Measurements from ENCODE around the gene SERPINA4.

SERPINA4 gene, protein sequence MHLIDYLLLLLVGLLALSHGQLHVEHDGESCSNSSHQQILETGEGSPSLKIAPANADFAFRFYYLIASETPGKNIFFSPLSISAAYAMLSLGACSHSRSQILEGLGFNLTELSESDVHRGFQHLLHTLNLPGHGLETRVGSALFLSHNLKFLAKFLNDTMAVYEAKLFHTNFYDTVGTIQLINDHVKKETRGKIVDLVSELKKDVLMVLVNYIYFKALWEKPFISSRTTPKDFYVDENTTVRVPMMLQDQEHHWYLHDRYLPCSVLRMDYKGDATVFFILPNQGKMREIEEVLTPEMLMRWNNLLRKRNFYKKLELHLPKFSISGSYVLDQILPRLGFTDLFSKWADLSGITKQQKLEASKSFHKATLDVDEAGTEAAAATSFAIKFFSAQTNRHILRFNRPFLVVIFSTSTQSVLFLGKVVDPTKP

DNA sequence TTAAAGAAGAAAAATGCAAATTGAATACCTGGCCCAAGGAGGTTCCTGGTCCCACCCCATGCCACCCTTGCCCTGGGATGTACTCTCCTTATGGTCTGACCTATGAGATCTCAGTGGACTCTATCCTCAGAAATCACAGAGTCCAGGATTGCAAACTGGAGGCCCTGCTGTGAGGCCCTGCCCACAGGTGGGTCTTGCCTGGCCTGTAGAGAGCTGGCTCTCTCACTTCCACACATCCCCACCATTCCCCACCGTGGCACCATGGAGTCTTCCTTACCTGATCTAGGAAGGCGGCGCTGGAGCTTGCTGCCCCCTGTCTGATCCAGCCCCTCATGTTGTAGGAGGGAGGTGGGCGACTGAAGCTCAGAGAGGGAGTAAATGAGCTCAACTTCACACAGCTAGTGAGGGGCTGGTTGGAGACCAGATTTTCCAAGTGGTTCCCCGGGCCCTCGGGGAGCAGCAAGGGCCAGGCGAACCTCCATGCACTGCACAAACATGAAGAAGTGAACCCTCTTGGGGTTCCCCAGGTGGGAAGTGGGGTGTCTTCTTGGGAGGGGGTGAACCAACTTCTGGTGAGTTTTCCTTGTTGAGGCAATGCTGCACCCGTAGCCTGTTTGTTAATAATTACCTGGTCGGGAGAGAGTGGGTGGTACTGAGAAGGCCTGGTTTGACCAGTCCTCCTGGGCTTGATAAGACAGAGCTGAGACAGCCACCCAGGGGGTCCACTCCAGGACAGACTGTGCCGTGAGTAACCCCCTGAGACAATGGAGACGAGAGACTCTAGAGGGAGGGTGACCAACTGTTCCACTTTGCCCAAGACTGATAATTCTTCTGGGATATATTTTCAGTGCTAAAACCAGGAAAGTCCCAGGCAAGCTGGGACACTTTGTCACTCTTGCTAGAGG lies at the start of gene SERPINA4:
Gene SERPINA4, plus strand, starts transcription at position 692 of the 905 bp plus-strand sequence. CDS start 2,041 bp downstream, outside the sequence.
- no peaks in the 10 kb centered on the region for H3K4me1 ChIP-seq (ENCODE audit: control insufficient read depth, low read depth, low read length)
- no peaks in the 10 kb centered on the region for H3K9me3 ChIP-seq (ENCODE audit: control insufficient read depth, low read depth, low read length)
- no peak within 1 kb of the TSS for H3K27ac ChIP-seq (ENCODE audit: low read length)
- no peak within 1 kb of the TSS for H3K9ac ChIP-seq (ENCODE audit: low read length)
- H3K4me3 ChIP-seq (ENCODE audit: low read length): no peak within 1 kb of the TSS
- H3K36me3 ChIP-seq (ENCODE audit: control insufficient read depth, low read depth, low read length): no peaks in the 10 kb centered on the region
- H3K27me3 ChIP-seq (ENCODE audit: control insufficient read depth, insufficient read depth, low read length): no peaks in the 10 kb centered on the region

DNA sequence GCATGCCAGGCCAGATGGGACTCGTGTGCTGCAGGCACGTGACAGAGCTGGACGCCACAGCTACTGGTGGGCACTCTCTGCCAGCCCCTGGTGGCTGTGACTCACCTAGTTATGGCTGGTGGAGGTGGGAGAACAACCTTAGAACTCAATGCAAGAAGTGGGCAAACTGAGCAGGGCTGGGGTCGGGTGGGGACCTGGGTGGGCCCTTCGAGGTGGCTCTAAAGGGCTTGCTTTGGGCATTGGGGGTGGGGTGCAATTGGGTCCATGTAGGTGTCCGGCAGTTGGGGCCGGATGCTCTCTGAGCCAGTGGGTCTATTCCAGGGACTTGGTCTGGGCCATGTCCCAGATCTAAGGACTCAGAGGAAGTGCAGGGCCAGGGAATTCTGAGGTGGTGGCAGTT lies 46.9 kb upstream of the SERPINA4 start:
- no peak overlapping the region for H3K27ac ChIP-seq (ENCODE audit: low read length)
- H3K36me3 ChIP-seq (ENCODE audit: control insufficient read depth, low read depth, low read length): no peaks in the 10 kb centered on the region
- H3K27me3 ChIP-seq (ENCODE audit: control insufficient read depth, insufficient read depth, low read length): no peaks in the 10 kb centered on the region
- H3K9ac ChIP-seq (ENCODE audit: low read length): no peak overlapping the region
- no peaks in the 10 kb centered on the region for H3K9me3 ChIP-seq (ENCODE audit: control insufficient read depth, low read depth, low read length)
- no peak overlapping the region for H3K4me3 ChIP-seq (ENCODE audit: low read length)
- peaks cover 5% of the 10 kb centered on the region for H3K4me1 ChIP-seq (ENCODE audit: control insufficient read depth, low read depth, low read length)

DNA sequence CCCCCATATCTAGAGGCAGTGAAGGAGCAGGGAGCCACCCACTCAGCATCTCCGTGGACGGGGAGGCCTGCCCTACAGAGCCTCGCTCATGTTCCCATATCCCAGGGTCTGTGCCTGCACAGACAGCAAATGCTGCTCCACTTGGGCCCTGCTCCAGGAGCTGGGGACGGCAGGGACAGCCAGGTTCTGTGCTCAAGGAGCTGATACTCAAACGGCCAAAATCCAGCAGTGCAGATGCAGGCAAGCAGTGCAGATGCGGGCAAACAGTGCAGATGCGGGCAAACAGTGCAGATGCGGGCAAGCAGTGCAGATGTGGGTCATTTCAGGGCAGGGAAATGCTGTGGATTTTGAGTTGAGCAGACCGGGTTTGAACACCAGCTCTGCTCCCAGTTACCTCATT lies 45.8 kb upstream of the SERPINA4 start:
- H3K27me3 ChIP-seq (ENCODE audit: control insufficient read depth, insufficient read depth, low read length): no peaks in the 10 kb centered on the region
- peaks cover 5% of the 10 kb centered on the region for H3K4me1 ChIP-seq (ENCODE audit: control insufficient read depth, low read depth, low read length)
- no peaks in the 10 kb centered on the region for H3K9me3 ChIP-seq (ENCODE audit: control insufficient read depth, low read depth, low read length)
- no peak overlapping the region for H3K9ac ChIP-seq (ENCODE audit: low read length)
- no peak overlapping the region for H3K4me3 ChIP-seq (ENCODE audit: low read length)
- no peaks in the 10 kb centered on the region for H3K36me3 ChIP-seq (ENCODE audit: control insufficient read depth, low read depth, low read length)
- no peak overlapping the region for H3K27ac ChIP-seq (ENCODE audit: low read length)

DNA sequence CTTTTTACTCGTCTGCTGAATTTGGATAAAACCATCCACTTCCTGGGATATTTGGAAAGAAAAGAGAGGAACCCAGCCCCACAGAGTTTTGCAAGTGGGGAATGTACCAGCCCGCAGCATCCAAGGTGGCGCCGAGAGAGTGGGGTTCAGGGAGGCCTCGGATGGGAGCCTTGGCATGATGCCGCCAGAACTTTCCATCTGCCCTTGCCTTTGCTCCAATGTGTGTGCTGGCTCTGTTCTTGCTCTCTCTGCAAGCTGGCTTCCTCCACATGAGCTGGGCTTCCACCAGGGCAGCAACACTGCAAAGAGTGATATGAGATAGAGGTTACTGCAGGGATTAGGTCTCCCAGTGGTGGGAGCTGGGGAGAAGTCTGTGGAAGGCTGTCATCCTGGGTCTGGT lies 45.4 kb upstream of the SERPINA4 start:
- Histone ChIP-seq H3K27ac (ENCODE audit: low read length) (no peak overlapping the region), H3K4me3 (ENCODE audit: low read length) (no peak overlapping the region), H3K36me3 (ENCODE audit: control insufficient read depth, low read depth, low read length) (no peaks in the 10 kb centered on the region), H3K9me3 (ENCODE audit: control insufficient read depth, low read depth, low read length) (no peaks in the 10 kb centered on the region), H3K9ac (ENCODE audit: low read length) (no peak overlapping the region), H3K4me1 (ENCODE audit: control insufficient read depth, low read depth, low read length) (peaks cover 5% of the 10 kb centered on the region), H3K27me3 (ENCODE audit: control insufficient read depth, insufficient read depth, low read length) (no peaks in the 10 kb centered on the region)

DNA sequence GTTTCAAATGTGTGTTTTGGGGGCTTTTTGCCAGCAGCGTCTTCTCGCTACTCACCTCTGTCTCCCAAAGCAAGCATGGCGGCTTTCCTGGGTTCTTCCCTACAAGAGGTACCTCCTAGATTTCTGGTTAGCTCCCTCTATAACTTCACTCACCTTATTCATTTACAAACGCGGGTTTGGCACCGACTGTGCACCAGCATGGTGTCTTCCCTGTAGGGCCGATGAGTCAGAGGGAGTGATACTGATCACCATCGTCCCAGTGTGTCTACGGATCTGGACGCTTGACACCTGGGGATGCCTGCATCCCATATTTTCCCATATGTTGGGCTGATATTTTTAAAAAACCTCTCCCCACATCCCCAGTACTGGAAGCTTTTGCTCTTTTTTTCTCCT lies 44.0 kb upstream of the SERPINA4 start:
- Histone ChIP-seq H3K9me3 (ENCODE audit: control insufficient read depth, low read depth, low read length) (no peaks in the 10 kb centered on the region), H3K4me1 (ENCODE audit: control insufficient read depth, low read depth, low read length) (peaks cover 5% of the 10 kb centered on the region), H3K27me3 (ENCODE audit: control insufficient read depth, insufficient read depth, low read length) (no peaks in the 10 kb centered on the region), H3K36me3 (ENCODE audit: control insufficient read depth, low read depth, low read length) (no peaks in the 10 kb centered on the region), H3K9ac (ENCODE audit: low read length) (no peak overlapping the region), H3K4me3 (ENCODE audit: low read length) (no peak overlapping the region), H3K27ac (ENCODE audit: low read length) (no peak overlapping the region)

DNA sequence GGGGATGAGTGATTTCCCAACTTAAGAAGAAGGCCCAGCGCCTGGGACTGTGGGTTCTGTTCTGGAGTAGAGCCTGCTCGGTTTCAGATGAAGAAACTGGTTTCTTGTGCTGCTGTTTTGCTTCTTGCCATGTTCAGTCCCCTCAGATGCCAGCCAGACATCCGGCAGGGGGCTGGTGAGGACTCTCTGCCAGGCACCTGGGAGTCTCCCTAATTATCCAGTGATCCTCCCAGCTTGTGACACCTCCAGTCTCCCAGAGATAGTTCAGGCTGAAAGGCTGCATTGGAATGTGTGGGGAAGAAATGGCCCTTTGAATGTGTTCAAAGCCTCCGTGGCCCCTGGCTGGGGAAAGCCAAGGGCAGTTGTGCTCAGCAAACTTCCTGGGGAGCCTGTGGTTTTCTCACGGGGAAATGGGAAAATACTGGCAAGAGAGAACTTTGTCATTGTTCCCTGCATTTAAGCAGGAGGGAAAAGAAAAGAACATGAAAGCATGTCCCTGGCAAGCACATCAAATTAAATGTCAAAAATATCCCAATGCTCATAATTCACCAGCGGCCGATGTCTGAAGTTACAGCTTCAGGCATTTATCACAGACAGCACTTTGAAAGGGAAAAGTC lies 43.5 kb upstream of the SERPINA4 start:
- Histone ChIP-seq H3K4me1 (ENCODE audit: control insufficient read depth, low read depth, low read length) (peaks cover 5% of the 10 kb centered on the region), H3K27ac (ENCODE audit: low read length) (no peak overlapping the region), H3K36me3 (ENCODE audit: control insufficient read depth, low read depth, low read length) (no peaks in the 10 kb centered on the region), H3K9me3 (ENCODE audit: control insufficient read depth, low read depth, low read length) (no peaks in the 10 kb centered on the region), H3K27me3 (ENCODE audit: control insufficient read depth, insufficient read depth, low read length) (no peaks in the 10 kb centered on the region), H3K9ac (ENCODE audit: low read length) (no peak overlapping the region), H3K4me3 (ENCODE audit: low read length) (no peak overlapping the region)

DNA sequence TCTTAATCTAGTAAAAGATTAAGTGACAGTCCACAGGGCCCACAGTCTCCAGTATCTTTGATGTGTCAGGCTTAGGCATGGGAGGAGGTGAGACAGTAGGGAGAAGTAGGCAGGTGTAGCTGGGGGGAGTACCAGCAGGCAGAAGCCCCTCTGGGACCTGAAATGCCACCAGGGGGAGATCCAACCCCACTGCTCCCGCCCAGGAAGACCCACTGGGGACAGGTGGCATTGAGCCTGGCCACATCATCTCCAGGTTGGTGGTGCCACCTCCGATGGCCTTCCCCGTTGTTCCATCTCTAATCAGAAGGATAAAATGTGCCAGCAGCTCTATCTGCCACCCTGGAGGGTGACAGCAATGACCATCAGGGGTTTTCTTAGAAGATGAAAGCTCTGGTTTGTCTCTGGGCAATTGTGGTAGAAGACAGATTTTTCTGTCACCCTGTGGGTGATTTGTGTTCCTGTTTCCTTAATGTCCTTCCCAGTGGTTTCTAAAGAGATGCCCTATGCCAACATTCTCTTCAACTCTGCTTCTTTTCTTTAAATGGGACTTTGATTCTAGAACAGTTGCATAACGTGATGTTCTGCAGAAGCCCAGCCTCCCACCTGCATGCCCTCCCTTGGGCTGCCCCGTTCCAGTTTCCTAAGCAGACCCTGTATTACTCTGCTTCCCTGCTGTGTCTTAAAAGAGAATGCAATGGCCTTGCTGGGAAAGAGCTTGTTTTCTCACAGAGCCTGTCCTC lies 39.7 kb upstream of the SERPINA4 start:
- H3K4me1 ChIP-seq (ENCODE audit: control insufficient read depth, low read depth, low read length): peaks cover 5% of the 10 kb centered on the region

DNA sequence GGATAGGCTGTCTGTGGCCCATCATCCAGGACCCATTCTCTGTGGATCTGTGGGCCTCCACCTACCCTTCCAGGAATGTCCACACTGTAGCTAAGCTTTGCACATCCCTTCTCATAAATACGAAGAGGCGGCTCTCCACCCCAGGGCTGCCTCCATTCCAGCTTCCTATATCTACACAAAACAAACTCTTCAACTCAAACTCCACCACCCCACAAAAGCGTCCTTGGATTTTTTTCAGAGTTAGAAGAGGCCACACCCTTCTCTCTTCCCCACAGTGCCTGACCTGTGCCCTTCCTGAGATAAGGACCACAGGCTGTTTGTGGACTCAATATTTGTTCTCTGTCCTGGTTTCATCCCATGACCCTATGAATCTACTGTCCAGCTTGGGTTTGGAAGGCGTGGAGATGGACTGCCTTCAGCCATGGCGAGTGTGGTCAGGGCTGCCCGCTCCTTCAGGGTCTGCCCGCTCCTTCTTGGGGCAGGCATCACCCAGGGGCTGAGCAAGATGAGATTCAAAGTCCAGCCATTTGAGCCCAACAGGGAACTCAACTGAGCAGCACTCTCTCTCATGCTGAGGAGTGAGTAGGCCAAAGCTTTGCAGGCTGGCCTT lies 39.0 kb upstream of the SERPINA4 start:
- no peak overlapping the region for H3K9ac ChIP-seq (ENCODE audit: low read length)

More for the DNA sequence above, 39.7 kb upstream of the SERPINA4 start:
- Histone ChIP-seq H3K4me3 (ENCODE audit: low read length) (no peak overlapping the region), H3K9me3 (ENCODE audit: control insufficient read depth, low read depth, low read length) (no peaks in the 10 kb centered on the region), H3K27me3 (ENCODE audit: control insufficient read depth, insufficient read depth, low read length) (no peaks in the 10 kb centered on the region), H3K27ac (ENCODE audit: low read length) (no peak overlapping the region), H3K9ac (ENCODE audit: low read length) (no peak overlapping the region), H3K36me3 (ENCODE audit: control insufficient read depth, low read depth, low read length) (no peaks in the 10 kb centered on the region)

DNA sequence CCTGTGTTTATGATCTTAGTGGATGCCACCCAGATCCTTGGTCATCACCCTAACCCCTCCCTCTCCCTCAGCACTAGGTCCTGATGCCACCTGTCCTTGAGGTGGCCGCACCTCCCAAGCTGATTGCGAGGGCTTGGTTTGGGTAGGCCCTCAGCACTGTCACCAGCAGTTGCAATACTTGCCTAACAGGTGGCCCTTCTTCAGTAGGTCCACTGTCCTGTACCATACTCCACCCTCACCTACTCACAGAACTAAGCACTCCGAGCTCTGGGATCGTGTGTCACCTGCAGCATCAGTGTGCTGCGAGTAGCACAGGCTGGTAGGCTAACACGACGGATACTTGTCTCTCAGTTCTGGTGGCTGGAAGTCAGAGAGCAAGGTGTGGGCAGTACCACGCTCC lies 38.0 kb upstream of the SERPINA4 start:
- no peaks in the 10 kb centered on the region for H3K9me3 ChIP-seq (ENCODE audit: control insufficient read depth, low read depth, low read length)
- H3K27me3 ChIP-seq (ENCODE audit: control insufficient read depth, insufficient read depth, low read length): no peaks in the 10 kb centered on the region
- no peak overlapping the region for H3K9ac ChIP-seq (ENCODE audit: low read length)
- H3K4me1 ChIP-seq (ENCODE audit: control insufficient read depth, low read depth, low read length): no peaks in the 10 kb centered on the region
- H3K27ac ChIP-seq (ENCODE audit: low read length): no peak overlapping the region
- H3K36me3 ChIP-seq (ENCODE audit: control insufficient read depth, low read depth, low read length): no peaks in the 10 kb centered on the region
- H3K4me3 ChIP-seq (ENCODE audit: low read length): no peak overlapping the region

More for the DNA sequence above, 39.0 kb upstream of the SERPINA4 start:
- H3K27ac ChIP-seq (ENCODE audit: low read length): no peak overlapping the region
- no peaks in the 10 kb centered on the region for H3K27me3 ChIP-seq (ENCODE audit: control insufficient read depth, insufficient read depth, low read length)
- H3K4me3 ChIP-seq (ENCODE audit: low read length): no peak overlapping the region
- no peaks in the 10 kb centered on the region for H3K9me3 ChIP-seq (ENCODE audit: control insufficient read depth, low read depth, low read length)
- H3K36me3 ChIP-seq (ENCODE audit: control insufficient read depth, low read depth, low read length): no peaks in the 10 kb centered on the region
- peaks cover 4% of the 10 kb centered on the region for H3K4me1 ChIP-seq (ENCODE audit: control insufficient read depth, low read depth, low read length)

DNA sequence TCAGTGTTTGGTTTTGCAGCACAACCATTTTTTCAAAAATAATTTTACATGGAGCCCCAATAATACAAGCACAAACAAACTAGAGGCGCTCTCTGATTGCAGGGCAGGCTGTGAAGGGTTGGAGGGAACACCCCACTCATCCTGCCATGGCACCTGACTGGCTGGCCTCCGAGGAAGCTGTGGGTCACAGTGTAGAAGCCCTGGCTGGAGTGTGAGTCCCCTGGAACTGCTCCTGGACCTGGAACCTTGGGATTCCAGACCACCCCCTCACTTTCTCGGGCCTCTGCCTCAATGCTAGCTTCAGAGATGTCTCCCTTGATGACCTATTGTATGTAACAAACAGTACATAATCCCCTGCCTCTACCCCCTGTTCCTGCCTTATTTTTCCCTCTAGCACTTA lies 37.1 kb upstream of the SERPINA4 start:
- Histone ChIP-seq H3K9ac (ENCODE audit: low read length) (no peak overlapping the region), H3K4me1 (ENCODE audit: control insufficient read depth, low read depth, low read length) (no peaks in the 10 kb centered on the region), H3K27me3 (ENCODE audit: control insufficient read depth, insufficient read depth, low read length) (no peaks in the 10 kb centered on the region), H3K4me3 (ENCODE audit: low read length) (no peak overlapping the region), H3K36me3 (ENCODE audit: control insufficient read depth, low read depth, low read length) (no peaks in the 10 kb centered on the region), H3K27ac (ENCODE audit: low read length) (no peak overlapping the region), H3K9me3 (ENCODE audit: control insufficient read depth, low read depth, low read length) (no peaks in the 10 kb centered on the region)
